Neural progenitor cell (in vitro differentiated cells): ENCODE results near the gene ITGB5. TPM values are rescaled to one million over a fixed set of nuclear protein-coding genes. Genes with fewer than 3 reads are reported as not detected.
A peak's percentile ranks its signal among the peaks of the same experiment; 100 is the strongest.

Experiments used
- DNase-seq: peaks from one replicate; pipeline ENCODE4 v3.0.0-alpha.2; 2016; ENCODE audit warnings: low spot score
- H2AFZ ChIP-seq: fragments of 200-600 bp; sonication (generic); replicated peaks from 2 replicates; pipeline ENCODE4 v1.6.1; 2016; ENCODE audit warnings: antibody characterized with exemption
- H3F3A ChIP-seq: fragments of 200-600 bp; sonication (generic); 2 replicates; pipeline ENCODE4 v1.6.1; 2016; ENCODE audit warnings: antibody characterized with exemption, low read depth
- H3K27ac ChIP-seq: fragments of 200-600 bp; sonication (generic); 2 replicates; pipeline ENCODE4 v1.5.1; 2016; ENCODE audit warnings: mild to moderate bottlenecking
- H3K27me3 ChIP-seq: fragments of 200-600 bp; sonication (generic); 2 replicates; pipeline ENCODE4 v1.6.1; 2016; ENCODE audit warnings: mild to moderate bottlenecking, moderate library complexity
- H3K36me3 ChIP-seq: fragments of 200-600 bp; sonication (generic); 2 replicates; pipeline ENCODE4 v1.5.1; 2016
- H3K4me1 ChIP-seq: fragments of 200-600 bp; sonication (generic); 2 replicates; pipeline ENCODE4 v1.6.1; 2016; ENCODE audit warnings: mixed run types
- H3K4me2 ChIP-seq: fragments of 200-600 bp; sonication (generic); 2 replicates; pipeline ENCODE4 v1.6.1; 2016
- H3K4me3 ChIP-seq: fragments of 200-600 bp; sonication (generic); 2 replicates; pipeline ENCODE4 v1.5.1; 2016
- H3K79me2 ChIP-seq: fragments of 200-600 bp; sonication (generic); 2 replicates; pipeline ENCODE4 v1.6.1; 2016; ENCODE audit warnings: low read depth
- H3K9ac ChIP-seq: fragments of 200-600 bp; sonication (generic); 2 replicates; pipeline ENCODE4 v1.6.1; 2016
- H3K9me3 ChIP-seq: fragments of 200-600 bp; sonication (generic); 2 replicates; pipeline ENCODE4 v1.5.1; 2016; ENCODE audit warnings: low read depth
- H4K20me1 ChIP-seq: fragments of 200-600 bp; sonication (generic); 2 replicates; pipeline ENCODE4 v1.6.1; 2016; ENCODE audit warnings: low read depth
- H3K27ac Mint-ChIP-seq: 3 replicates; pipeline ENCODE4 v1.8.0; 2021; ENCODE audit warnings: mixed read lengths
- H3K27me3 Mint-ChIP-seq: 2 replicates; pipeline ENCODE4 v1.8.0; 2022; ENCODE audit warnings: low read depth, mild to moderate bottlenecking, inconsistent platforms, moderate library complexity, mixed read lengths; ENCODE audit not compliant: insufficient read depth
- H3K36me3 Mint-ChIP-seq: 3 replicates; pipeline ENCODE4 v1.8.0; 2021; ENCODE audit warnings: mixed read lengths
- H3K4me1 Mint-ChIP-seq: 3 replicates; pipeline ENCODE4 v1.8.0; 2021; ENCODE audit warnings: mixed read lengths
- H3K4me3 Mint-ChIP-seq: 3 replicates; pipeline ENCODE4 v1.8.0; 2021; ENCODE audit warnings: mild to moderate bottlenecking, moderate library complexity, mixed read lengths
- H3K9me3 Mint-ChIP-seq: 3 replicates; pipeline ENCODE4 v1.8.0; 2020; ENCODE audit warnings: mixed read lengths
- EZH2 ChIP-seq: fragments of 200-600 bp; sonication (generic); IDR thresholded peaks from 2 replicates; pipeline ENCODE4 v1.6.1; 2017; ENCODE audit warnings: antibody characterized with exemption, mild to moderate bottlenecking, moderate library complexity
- EZH2phosphoT487 ChIP-seq: fragments of 200-600 bp; sonication (generic); IDR thresholded peaks from 2 replicates; pipeline ENCODE4 v1.6.1; 2017; ENCODE audit warnings: antibody characterized with exemption
- total RNA-seq: library from RNA; depleted of rRNA; stranded (reverse); fragments of >200 nt; gene quantifications from 2 replicates; pipeline ENCODE4 v1.2.3, GENCODE V29; 2015; ENCODE audit warnings: low replicate concordance
- TF ChIP-seq, protein P1 (sequence below): fragments of 200-600 bp; sonication (generic); IDR thresholded peaks from 2 replicates; pipeline ENCODE4 v1.5.1; 2017; ENCODE audit warnings: antibody characterized with exemption, mild to moderate bottlenecking

Gene ITGB5
- total RNA-seq, 1 donor from 2014 or later: 55.8 TPM

DNA sequence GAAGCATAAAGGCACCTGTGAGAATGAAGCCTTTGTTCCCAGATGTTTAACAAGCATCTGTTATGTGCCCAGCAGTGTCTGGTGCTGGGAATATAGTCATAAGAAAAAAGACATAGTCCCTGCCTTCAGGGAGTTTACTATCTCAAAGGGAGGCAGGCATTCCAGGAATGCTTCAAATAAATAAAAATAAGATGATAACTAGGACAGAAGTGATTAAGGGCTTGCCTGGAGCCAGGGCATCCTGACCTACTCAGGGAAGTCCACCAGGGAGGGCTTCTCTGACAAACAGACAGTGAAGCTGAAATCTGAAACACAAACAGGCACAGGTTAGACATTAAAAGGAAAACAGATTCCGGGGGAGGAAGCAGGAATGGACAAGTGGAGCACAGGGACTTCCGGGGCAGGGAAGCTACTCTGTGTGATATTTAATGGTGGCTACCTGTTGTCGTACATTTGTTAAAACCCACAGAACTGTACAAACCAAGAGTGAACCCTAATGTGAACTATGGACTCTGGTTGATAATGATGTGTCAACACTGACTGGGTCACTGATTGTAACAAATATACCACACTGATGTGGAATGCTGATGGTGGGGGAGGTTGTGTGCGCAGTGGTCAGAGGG, 53.3 kb downstream of the ITGB5 start:
- H3K27ac Mint-ChIP-seq: peak overlapping the region; percentile 23

DNA sequence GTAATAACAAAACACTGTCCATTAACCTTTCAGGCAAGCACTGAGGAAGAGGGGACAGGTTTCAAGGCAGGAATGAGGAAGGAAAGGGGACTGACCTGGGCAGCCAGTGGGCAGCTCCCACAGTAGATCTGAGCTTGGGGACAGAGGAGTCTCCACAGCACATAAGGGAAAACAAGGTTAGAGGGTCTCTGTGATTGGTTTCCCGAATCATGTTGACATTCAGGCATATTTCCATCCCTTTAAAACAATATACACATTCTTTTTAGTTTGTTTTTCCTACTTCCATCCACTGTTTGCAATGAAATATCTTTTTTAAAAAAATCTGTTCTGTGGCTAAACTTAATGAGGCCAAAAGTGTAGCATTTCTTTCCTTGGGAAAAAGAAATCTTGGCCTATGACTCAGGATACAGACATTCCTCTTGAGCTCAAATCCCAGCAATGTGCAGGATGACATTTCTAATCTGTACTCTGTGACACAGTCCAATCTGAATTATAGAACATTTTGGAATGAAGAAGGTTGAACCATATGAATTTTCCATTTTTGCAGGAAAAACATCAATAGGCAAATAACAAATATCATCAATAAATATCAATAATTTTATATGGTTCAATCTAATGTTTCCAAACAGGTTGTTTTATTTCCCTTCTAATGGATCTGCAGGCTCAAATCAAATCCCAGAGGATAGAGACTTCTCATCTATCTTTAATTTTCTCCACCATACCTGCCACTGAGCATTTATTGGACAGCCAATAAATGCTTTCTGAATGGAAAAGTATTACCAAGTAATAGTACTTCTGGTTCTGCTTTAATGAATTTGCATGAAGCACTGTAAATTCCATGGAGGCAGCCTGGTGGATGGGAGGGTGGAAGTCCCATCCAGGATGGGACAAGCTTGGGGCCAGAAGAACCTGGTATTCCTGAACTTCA, 54.1 kb downstream of the ITGB5 start:
- no peaks in the 10 kb centered on the region for H3K9me3 ChIP-seq
- peaks cover 32% of the 10 kb centered on the region for H3K4me1 ChIP-seq
- no peak overlapping the region for H3K4me3 Mint-ChIP-seq
- H3K27ac ChIP-seq: no peak overlapping the region
- H3K27me3 ChIP-seq: no peaks in the 10 kb centered on the region
- H3K9me3 Mint-ChIP-seq: no peaks in the 10 kb centered on the region
- H3F3A ChIP-seq: peaks cover 42% of the 10 kb centered on the region
- H3K4me1 Mint-ChIP-seq: peaks cover 45% of the 10 kb centered on the region
- no peak overlapping the region for H3K27ac Mint-ChIP-seq
- H4K20me1 ChIP-seq: peaks cover 29% of the 10 kb centered on the region
- H3K27me3 Mint-ChIP-seq: no peaks in the 10 kb centered on the region
- no peak overlapping the region for H2AFZ ChIP-seq
- H3K79me2 ChIP-seq: no peaks in the 10 kb centered on the region
- H3K9ac ChIP-seq: no peak overlapping the region
- no peak for DNase-seq
- peaks cover 7% of the 10 kb centered on the region for H3K36me3 Mint-ChIP-seq
- H3K4me2 ChIP-seq: no peak overlapping the region
- no peaks in the 10 kb centered on the region for H3K36me3 ChIP-seq
- TF ChIP-seq EZH2 (no peak), EZH2phosphoT487 (no peak)
- TF ChIP-seq, protein P1, sequence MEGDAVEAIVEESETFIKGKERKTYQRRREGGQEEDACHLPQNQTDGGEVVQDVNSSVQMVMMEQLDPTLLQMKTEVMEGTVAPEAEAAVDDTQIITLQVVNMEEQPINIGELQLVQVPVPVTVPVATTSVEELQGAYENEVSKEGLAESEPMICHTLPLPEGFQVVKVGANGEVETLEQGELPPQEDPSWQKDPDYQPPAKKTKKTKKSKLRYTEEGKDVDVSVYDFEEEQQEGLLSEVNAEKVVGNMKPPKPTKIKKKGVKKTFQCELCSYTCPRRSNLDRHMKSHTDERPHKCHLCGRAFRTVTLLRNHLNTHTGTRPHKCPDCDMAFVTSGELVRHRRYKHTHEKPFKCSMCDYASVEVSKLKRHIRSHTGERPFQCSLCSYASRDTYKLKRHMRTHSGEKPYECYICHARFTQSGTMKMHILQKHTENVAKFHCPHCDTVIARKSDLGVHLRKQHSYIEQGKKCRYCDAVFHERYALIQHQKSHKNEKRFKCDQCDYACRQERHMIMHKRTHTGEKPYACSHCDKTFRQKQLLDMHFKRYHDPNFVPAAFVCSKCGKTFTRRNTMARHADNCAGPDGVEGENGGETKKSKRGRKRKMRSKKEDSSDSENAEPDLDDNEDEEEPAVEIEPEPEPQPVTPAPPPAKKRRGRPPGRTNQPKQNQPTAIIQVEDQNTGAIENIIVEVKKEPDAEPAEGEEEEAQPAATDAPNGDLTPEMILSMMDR: no peak
- H3K4me3 ChIP-seq: no peak overlapping the region

More for the DNA sequence above, 53.3 kb downstream of the ITGB5 start:
- H3K9me3 ChIP-seq: no peaks in the 10 kb centered on the region
- H3K4me2 ChIP-seq: no peak overlapping the region
- peaks cover 8% of the 10 kb centered on the region for H3K36me3 Mint-ChIP-seq
- H2AFZ ChIP-seq: no peak overlapping the region
- H3K4me1 ChIP-seq: peaks cover 31% of the 10 kb centered on the region
- no peak overlapping the region for H3K27ac ChIP-seq
- no peak overlapping the region for H3K4me3 ChIP-seq
- no peaks in the 10 kb centered on the region for H3K27me3 Mint-ChIP-seq
- DNase-seq: no peak
- H3K4me1 Mint-ChIP-seq: peaks cover 45% of the 10 kb centered on the region
- H4K20me1 ChIP-seq: peaks cover 28% of the 10 kb centered on the region
- TF ChIP-seq, protein P1: no peak
- TF ChIP-seq EZH2 (no peak), EZH2phosphoT487 (no peak)
- no peaks in the 10 kb centered on the region for H3K27me3 ChIP-seq
- no peak overlapping the region for H3K9ac ChIP-seq
- H3K9me3 Mint-ChIP-seq: no peaks in the 10 kb centered on the region
- H3K36me3 ChIP-seq: no peaks in the 10 kb centered on the region
- H3K4me3 Mint-ChIP-seq: no peak overlapping the region
- H3F3A ChIP-seq: peaks cover 37% of the 10 kb centered on the region
- no peaks in the 10 kb centered on the region for H3K79me2 ChIP-seq

DNA sequence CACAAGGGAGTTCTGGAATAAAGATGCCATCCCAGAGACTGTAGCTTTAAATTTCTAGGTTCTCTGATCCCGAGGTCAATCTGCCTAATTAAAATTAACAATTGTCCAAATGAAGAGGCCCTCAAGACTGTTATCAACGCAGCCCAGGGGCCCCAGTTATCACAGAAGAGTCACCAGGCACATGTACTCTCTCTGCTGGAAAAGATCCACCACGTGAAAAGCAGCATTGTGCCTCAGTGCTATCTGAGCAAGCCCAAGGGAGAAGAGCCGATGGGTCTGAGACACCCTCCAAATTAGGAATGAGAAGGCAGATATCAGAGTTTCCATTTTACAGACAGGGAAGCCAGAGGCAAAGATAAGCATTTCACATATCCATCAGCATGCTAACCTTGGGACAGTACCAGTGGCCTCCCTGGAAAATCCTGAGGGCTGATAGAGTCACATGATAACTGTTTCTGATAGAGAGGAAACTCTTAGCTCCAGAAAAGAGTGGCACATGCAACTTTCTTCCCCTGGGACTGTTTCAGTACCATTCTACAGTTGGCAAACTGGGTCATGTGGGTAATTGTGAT, 55.5 kb downstream of the ITGB5 start:
- peaks cover 22% of the 10 kb centered on the region for H4K20me1 ChIP-seq
- no peak overlapping the region for H3K27ac ChIP-seq
- no peak overlapping the region for H3K4me3 ChIP-seq
- no peaks in the 10 kb centered on the region for H3K27me3 Mint-ChIP-seq
- H3K27ac Mint-ChIP-seq: no peak overlapping the region
- H3K4me3 Mint-ChIP-seq: no peak overlapping the region
- peaks cover 42% of the 10 kb centered on the region for H3K4me1 Mint-ChIP-seq
- H3F3A ChIP-seq: peaks cover 45% of the 10 kb centered on the region
- no peak overlapping the region for H2AFZ ChIP-seq
- no peaks in the 10 kb centered on the region for H3K9me3 Mint-ChIP-seq
- no peaks in the 10 kb centered on the region for H3K9me3 ChIP-seq
- H3K27me3 ChIP-seq: no peaks in the 10 kb centered on the region
- H3K36me3 ChIP-seq: no peaks in the 10 kb centered on the region
- no peak overlapping the region for H3K9ac ChIP-seq
- peaks cover 7% of the 10 kb centered on the region for H3K36me3 Mint-ChIP-seq
- H3K79me2 ChIP-seq: no peaks in the 10 kb centered on the region
- no peak overlapping the region for H3K4me2 ChIP-seq
- TF ChIP-seq EZH2phosphoT487 (no peak), EZH2 (no peak)
- TF ChIP-seq, protein P1: no peak
- peaks cover 34% of the 10 kb centered on the region for H3K4me1 ChIP-seq
- no peak for DNase-seq
